Breast epithelium (tissue), 4 donors: ENCODE results near the gene FRMD5. TPM values are rescaled to one million over a fixed set of nuclear protein-coding genes. Genes with fewer than 3 reads are reported as not detected.

ENCODE experiments used
- DNase-seq, 2 donors: peaks; one replicate each; pipeline ENCODE4 v3.0.0-alpha.2; 2019; ENCODE audit warnings: low spot score in 2 of 2
- H3K27ac ChIP-seq, 2 donors: fragments of 200-600 bp; sonication (generic) in 1 of 2; one replicate each; pipeline ENCODE4 v1.5.1; 2016 to 2019; ENCODE audit warnings: mild to moderate bottlenecking in 1 of 2
- H3K27me3 ChIP-seq, 2 donors: fragments of 200-600 bp; sonication (generic) in 1 of 2; one replicate each; pipeline versions ENCODE4 v1.5.1 to v1.6.0; 2017 to 2019; ENCODE audit warnings: control low read depth in 1 of 2, mild to moderate bottlenecking in 1 of 2
- H3K36me3 ChIP-seq: fragments of 200-600 bp; one replicate; pipeline ENCODE4 v1.5.1; 2019
- H3K4me1 ChIP-seq, 2 donors: fragments of 200-600 bp; sonication (generic); one replicate each; pipeline ENCODE4 v1.5.1; 2016 to 2019; ENCODE audit warnings: control low read depth in 1 of 2
- H3K4me3 ChIP-seq, 3 donors: fragments of 200-600 bp; sonication (generic); 1 replicate in 2 of 3; 2 replicates in 1 of 3; pipeline ENCODE4 v1.5.1; 2016 to 2019; ENCODE audit warnings: mild to moderate bottlenecking in 3 of 3, moderate library complexity in 2 of 3
- H3K9me3 ChIP-seq, 2 donors: fragments of 200-600 bp; sonication (generic) in 1 of 2; one replicate each; pipeline ENCODE4 v1.5.1; 2016 to 2019; ENCODE audit warnings: control low read depth in 1 of 2
- POLR2A ChIP-seq: fragments of 450-650 bp; IDR thresholded peaks from one replicate; pipeline ENCODE4 v1.6.1; 2016; ENCODE audit warnings: antibody characterized with exemption, mild to moderate bottlenecking, moderate library complexity
- POLR2AphosphoS5 ChIP-seq, 3 donors: sonication (generic); formaldehyde crosslinking; IDR thresholded peaks; one replicate each; pipeline ENCODE4 v1.6.1; 2017; ENCODE audit warnings: antibody characterized with exemption in 3 of 3
- intact Hi-C: fragments of 100-400 bp; cut with DNase I; formaldehyde crosslinking; loops from one replicate; pipeline ENCODE4 v1.15.1; 2023; ENCODE audit warnings: low total_unique reads
- total RNA-seq, 3 donors: library from RNA; depleted of rRNA; stranded (reverse); fragments of >200 nt; gene quantifications; one replicate each; pipeline ENCODE4 v1.1.0, GENCODE V29; 2016
- TF ChIP-seq, protein P1 (sequence below), 3 donors: fragments of 450-650 bp; IDR thresholded peaks; one replicate each; pipeline ENCODE4 v1.5.1; 2016 to 2017; ENCODE audit warnings: antibody characterized with exemption in 3 of 3, mild to moderate bottlenecking in 3 of 3, moderate library complexity in 3 of 3

Gene FRMD5
- total RNA-seq, 3 donors from 2014 or later, result 0.66 to 1.6 TPM; not detected in 1

DNA sequence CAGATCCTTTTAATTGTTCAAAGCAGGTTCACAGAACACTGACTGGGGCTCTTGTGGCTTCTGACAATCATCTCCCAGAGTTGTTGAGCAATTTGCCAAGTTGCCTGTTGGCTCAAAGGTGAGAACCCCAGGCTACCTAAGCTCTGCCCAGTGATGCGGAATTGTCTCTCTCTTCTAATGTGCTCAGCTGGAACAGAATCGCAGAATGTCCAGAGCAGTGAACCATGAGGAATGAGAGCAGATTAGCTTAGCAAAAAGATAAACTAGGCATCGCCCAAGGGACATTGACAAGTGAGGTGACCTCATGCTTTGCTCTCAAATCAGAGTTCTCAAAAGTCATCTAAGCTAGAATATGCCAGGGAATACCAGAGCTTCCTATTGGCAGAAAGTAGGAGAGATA is 220.2 kb downstream of the FRMD5 start:
- TF ChIP-seq POLR2A (no peak), POLR2AphosphoS5 (IDR thresholded peaks at IDR 0.05) (no peak)
- TF ChIP-seq, protein P1, sequence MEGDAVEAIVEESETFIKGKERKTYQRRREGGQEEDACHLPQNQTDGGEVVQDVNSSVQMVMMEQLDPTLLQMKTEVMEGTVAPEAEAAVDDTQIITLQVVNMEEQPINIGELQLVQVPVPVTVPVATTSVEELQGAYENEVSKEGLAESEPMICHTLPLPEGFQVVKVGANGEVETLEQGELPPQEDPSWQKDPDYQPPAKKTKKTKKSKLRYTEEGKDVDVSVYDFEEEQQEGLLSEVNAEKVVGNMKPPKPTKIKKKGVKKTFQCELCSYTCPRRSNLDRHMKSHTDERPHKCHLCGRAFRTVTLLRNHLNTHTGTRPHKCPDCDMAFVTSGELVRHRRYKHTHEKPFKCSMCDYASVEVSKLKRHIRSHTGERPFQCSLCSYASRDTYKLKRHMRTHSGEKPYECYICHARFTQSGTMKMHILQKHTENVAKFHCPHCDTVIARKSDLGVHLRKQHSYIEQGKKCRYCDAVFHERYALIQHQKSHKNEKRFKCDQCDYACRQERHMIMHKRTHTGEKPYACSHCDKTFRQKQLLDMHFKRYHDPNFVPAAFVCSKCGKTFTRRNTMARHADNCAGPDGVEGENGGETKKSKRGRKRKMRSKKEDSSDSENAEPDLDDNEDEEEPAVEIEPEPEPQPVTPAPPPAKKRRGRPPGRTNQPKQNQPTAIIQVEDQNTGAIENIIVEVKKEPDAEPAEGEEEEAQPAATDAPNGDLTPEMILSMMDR (IDR thresholded peaks at IDR 0.05), result no peak
- H3K27ac ChIP-seq, result no peak overlapping the region
- intact Hi-C loops, result no loop called here
- H3K4me3 ChIP-seq, result no peak overlapping the region
- H3K27me3 ChIP-seq, result no peaks in the 10 kb centered on the region
- H3K36me3 ChIP-seq, result no peaks in the 10 kb centered on the region
- no peaks in the 10 kb centered on the region for H3K9me3 ChIP-seq
- DNase-seq, result no peak
- no peaks in the 10 kb centered on the region for H3K4me1 ChIP-seq

DNA sequence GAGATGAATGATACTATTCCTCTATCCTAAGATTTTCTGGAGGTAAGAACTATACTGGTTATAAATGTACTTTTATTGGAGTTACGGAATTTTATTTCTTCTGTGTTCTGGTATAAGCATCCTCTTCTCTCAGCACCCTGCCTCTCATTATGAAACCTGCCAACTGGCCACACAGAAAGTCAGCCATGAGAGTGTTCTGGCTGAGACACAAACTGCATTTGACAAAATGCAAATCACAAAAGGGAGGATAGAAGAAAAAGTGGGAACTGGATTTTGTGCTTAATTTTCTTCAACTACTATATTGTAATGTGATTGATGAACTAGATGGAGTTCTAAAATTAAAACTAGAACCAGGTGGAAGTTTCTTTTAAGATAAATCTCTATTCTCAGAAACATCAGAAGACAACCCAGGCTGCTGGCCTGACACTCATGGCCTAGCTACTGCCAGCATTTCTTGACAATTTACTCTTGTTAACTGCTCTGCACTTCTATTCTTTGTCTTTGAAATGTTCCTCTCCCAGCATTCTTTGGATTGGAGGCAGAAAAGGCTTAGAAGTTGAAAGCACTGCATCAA is 225.2 kb downstream of the FRMD5 start:
- H3K9me3 ChIP-seq, result no peaks in the 10 kb centered on the region
- H3K4me3 ChIP-seq, result no peak overlapping the region
- no peaks in the 10 kb centered on the region for H3K4me1 ChIP-seq
- TF ChIP-seq, protein P1 (IDR thresholded peaks at IDR 0.05), result no peak
- TF ChIP-seq POLR2A (no peak), POLR2AphosphoS5 (IDR thresholded peaks at IDR 0.05) (no peak)
- H3K27me3 ChIP-seq, result no peaks in the 10 kb centered on the region
- H3K36me3 ChIP-seq, result no peaks in the 10 kb centered on the region
- intact Hi-C loops, result no loop called here
- DNase-seq, result no peak
- no peak overlapping the region for H3K27ac ChIP-seq

DNA sequence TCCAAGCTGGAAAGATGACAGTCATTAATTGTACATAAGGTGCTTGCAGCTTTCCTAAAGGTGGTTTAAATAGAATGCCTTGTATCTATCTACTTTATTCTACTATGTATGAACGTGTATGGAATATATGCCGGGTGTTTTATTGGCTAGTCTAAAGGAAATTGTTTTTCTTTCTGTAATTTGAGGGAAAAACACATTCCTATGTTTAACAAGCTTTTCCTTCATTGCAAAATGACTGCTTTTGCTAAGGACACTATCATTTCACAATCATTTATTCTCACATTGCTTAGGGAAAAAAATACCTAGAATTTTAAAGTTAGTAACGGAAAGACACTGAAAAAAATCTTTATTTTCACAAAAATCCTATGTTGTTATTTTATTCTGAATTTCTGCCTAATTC is 226.5 kb downstream of the FRMD5 start:
- TF ChIP-seq POLR2A (no peak), POLR2AphosphoS5 (IDR thresholded peaks at IDR 0.05) (no peak)
- TF ChIP-seq, protein P1 (IDR thresholded peaks at IDR 0.05), result no peak
- no peak for DNase-seq
- H3K36me3 ChIP-seq, result no peaks in the 10 kb centered on the region
- H3K4me3 ChIP-seq, result no peak overlapping the region
- no peak overlapping the region for H3K27ac ChIP-seq
- no peaks in the 10 kb centered on the region for H3K4me1 ChIP-seq
- intact Hi-C loops, result no loop called here
- no peaks in the 10 kb centered on the region for H3K27me3 ChIP-seq
- H3K9me3 ChIP-seq, result no peaks in the 10 kb centered on the region

DNA sequence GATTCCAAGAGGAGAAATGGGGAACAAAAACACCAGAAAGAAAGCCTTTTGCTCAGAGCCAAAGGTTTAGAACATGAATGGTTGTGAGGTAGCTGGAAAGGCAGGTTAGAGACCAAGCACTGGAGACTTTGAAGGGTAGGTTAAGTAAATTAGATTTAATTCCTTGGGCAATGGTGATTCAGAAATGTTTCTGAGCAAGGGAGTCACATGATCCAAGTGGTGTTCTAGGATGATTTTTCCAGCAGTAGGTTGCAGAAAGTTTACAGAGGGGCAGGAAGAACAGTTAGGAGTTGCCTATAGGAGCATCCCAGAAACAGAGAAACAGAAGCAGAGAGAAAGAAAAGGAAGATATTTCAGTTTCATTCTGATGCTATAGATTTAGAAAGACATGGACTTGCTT is 228.4 kb downstream of the FRMD5 start:
- H3K4me3 ChIP-seq, result no peak overlapping the region
- H3K36me3 ChIP-seq, result no peaks in the 10 kb centered on the region
- no peaks in the 10 kb centered on the region for H3K27me3 ChIP-seq
- TF ChIP-seq POLR2A, result no peak
- TF ChIP-seq, protein P1 (IDR thresholded peaks at IDR 0.05), result no peak
- TF ChIP-seq POLR2AphosphoS5 (IDR thresholded peaks at IDR 0.05), result no peak
- no peak for DNase-seq
- no peak overlapping the region for H3K27ac ChIP-seq
- intact Hi-C loops, result no loop called here
- H3K9me3 ChIP-seq, result no peaks in the 10 kb centered on the region
- H3K4me1 ChIP-seq, result no peaks in the 10 kb centered on the region

DNA sequence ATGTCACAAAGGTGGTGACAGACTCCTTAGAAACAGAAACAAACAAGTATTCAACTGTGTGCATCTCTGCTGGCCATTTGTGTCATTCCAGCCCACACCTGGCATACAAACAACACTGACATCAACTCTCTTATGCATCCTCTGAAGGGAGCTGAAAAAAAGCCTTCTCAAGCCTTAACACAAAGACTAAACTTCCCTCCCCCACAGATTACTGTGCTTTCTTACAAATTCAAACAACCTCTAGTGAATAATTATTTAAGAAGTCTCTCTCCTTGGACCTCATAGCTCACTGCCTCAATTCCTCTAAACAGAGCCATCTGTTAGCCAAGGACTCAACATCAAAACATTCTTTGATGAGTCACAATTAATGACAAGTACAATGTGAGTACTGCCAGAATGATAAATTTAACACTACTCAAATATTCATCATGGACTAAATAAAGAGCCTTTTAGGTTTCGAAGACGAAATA is 236.2 kb downstream of the FRMD5 start:
- no peaks in the 10 kb centered on the region for H3K9me3 ChIP-seq
- TF ChIP-seq, protein P1 (IDR thresholded peaks at IDR 0.05), result no peak
- TF ChIP-seq POLR2AphosphoS5 (IDR thresholded peaks at IDR 0.05) (no peak), POLR2A (no peak)
- DNase-seq, result no peak
- H3K27ac ChIP-seq, result no peak overlapping the region
- no peaks in the 10 kb centered on the region for H3K27me3 ChIP-seq
- H3K4me3 ChIP-seq, result no peak overlapping the region
- H3K4me1 ChIP-seq, result no peaks in the 10 kb centered on the region
- no peaks in the 10 kb centered on the region for H3K36me3 ChIP-seq
- intact Hi-C loops, result no loop called here
